Stomach (tissue), 9 donors: ENCODE data around the gene EN1. TPM values are rescaled to one million over a fixed set of nuclear protein-coding genes. Genes with fewer than 3 reads are reported as not detected.

Source experiments
- DNase-seq, 2 donors: peaks; one replicate each; pipeline versions ENCODE4 v3.0.0 to v3.0.0-alpha.2; 2013 to 2019
- H3K27ac ChIP-seq, 5 donors: fragments of 200-600 bp in 4 of 5; sonication (generic) in 4 of 5; one replicate each; pipeline ENCODE4 v1.5.1; 2013 to 2019; ENCODE audit warnings: mild to moderate bottlenecking in 1 of 5, moderate library complexity in 1 of 5
- H3K27me3 ChIP-seq, 3 donors: fragments of 200-600 bp; sonication (generic); one replicate each; pipeline ENCODE4 v1.5.1; 2017 to 2019; ENCODE audit warnings: mixed run types in 1 of 3
- H3K36me3 ChIP-seq, 4 donors: fragments of 200-600 bp; sonication (generic); 1 replicate in 3 of 4; 2 replicates in 1 of 4; pipeline ENCODE4 v1.5.1; 2016 to 2019
- H3K4me1 ChIP-seq, 4 donors: fragments of 200-600 bp; sonication (generic); one replicate each; pipeline ENCODE4 v1.5.1; 2016 to 2019
- H3K4me3 ChIP-seq, 4 donors: fragments of 200-600 bp; sonication (generic) in 3 of 4; one replicate each; pipeline ENCODE4 v1.5.1; 2016 to 2019; ENCODE audit warnings: mild to moderate bottlenecking in 1 of 4
- H3K9me3 ChIP-seq, 4 donors: fragments of 200-600 bp; sonication (generic); one replicate each; pipeline ENCODE4 v1.5.1; 2016 to 2019
- EP300 ChIP-seq: sonication (generic); formaldehyde crosslinking; IDR thresholded peaks from one replicate; pipeline ENCODE4 v1.6.1; 2017; ENCODE audit warnings: antibody characterized with exemption
- POLR2A ChIP-seq, 4 donors: fragments of 450-650 bp; IDR thresholded peaks; one replicate each; pipeline ENCODE4 v1.6.1; 2016; ENCODE audit warnings: antibody characterized with exemption in 4 of 4, control low read depth in 2 of 4, mild to moderate bottlenecking in 1 of 4, moderate library complexity in 1 of 4
- POLR2AphosphoS5 ChIP-seq, 3 donors: sonication (generic); formaldehyde crosslinking; IDR thresholded peaks; one replicate each; pipeline ENCODE4 v1.6.1; 2016; ENCODE audit warnings: antibody characterized with exemption in 3 of 3
- WGBS, 5 donors: extraction: QIAGEN DNeasy Blood & Tissue Kit in 3 of 5; methylation state at CpG; one replicate each; pipeline versions ENCODE4 v1.1.5 to v1.1.7; 2013 to 2018; 5-methylcytosine and 5-hydroxymethylcytosine counted together
- intact Hi-C: fragments of 100-400 bp; cut with DNase I; formaldehyde crosslinking; loops from one replicate; pipeline ENCODE4 v1.15.1; 2023; ENCODE audit warnings: low total_unique reads
- polyA plus RNA-seq, 3 donors: library from polyadenylated mRNA; stranded (reverse); fragments of 200-250 nt; gene quantifications; one replicate each; pipeline ENCODE4 v1.2.3, GENCODE V29; 2013
- total RNA-seq, 5 donors: library from RNA; depleted of rRNA; stranded (reverse); fragments of >200 nt; gene quantifications; one replicate each; pipeline versions ENCODE4 v1.1.0 to v1.2.3, GENCODE V29; 2014 to 2016
- TF ChIP-seq, protein P1 (sequence below), 7 experiments: fragments of 450-650 bp in 4 of 7; fragments of 200-600 bp in 3 of 7; sonication (generic) in 3 of 7; IDR thresholded peaks; one replicate each; pipeline ENCODE4 v1.5.1; 2016 to 2019; ENCODE audit warnings: antibody characterized with exemption in 7 of 7, control low read depth in 2 of 7, mild to moderate bottlenecking in 1 of 7
- donor health status: healthy with polysubstance abuse.
- donor health status: Bipolar disorder and iron deficiency.
- donor health status: healthy.

Gene EN1
- total and polyA plus RNA-seq, 8 donors, result not detected

DNA sequence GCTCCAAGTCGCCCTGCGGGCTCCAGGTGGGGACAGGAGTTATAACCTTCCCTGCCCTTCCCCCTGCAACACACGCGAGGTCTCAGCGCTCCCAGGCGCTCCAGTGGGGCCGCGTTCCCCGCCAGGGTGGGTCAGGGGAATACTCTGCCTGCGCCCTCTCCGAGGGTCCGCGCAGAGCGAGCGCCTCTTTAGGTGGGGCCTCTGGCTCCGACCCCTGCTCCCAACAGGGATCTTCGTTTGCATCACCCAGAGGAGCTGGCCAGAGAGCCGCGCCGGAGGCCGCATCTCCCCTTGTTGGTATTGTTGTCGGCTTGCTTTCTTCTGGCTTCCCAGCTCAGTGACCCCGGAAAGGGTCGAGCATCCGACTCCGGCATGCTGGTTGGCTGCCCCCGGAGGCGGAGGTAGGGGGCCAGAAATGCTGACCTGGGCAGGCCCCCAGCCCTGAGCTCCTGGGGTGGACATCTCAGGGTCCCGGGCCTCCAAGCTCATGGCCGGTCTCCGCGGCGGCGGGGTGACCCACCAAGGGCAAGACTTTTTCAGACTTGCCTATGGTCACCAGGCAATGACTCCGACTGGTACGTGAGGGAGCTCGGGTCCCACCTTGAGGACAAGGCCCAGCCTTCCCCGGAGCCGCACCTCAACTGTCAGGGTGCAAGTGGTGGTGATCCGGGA, 11.2 kb upstream of the EN1 start:
- Histone ChIP-seq H3K4me1 (peaks cover 20 to 55% (median 34%) of the 10 kb centered on the region in 4 donors), H3K4me3 (no peak overlapping the region), H3K36me3 (no peaks in the 10 kb centered on the region), H3K9me3 (no peaks in the 10 kb centered on the region), H3K27me3 (peaks cover 53 to 98% (median 92%) of the 10 kb centered on the region in 3 donors), H3K27ac (no peak overlapping the region)
- TF ChIP-seq, protein P1, sequence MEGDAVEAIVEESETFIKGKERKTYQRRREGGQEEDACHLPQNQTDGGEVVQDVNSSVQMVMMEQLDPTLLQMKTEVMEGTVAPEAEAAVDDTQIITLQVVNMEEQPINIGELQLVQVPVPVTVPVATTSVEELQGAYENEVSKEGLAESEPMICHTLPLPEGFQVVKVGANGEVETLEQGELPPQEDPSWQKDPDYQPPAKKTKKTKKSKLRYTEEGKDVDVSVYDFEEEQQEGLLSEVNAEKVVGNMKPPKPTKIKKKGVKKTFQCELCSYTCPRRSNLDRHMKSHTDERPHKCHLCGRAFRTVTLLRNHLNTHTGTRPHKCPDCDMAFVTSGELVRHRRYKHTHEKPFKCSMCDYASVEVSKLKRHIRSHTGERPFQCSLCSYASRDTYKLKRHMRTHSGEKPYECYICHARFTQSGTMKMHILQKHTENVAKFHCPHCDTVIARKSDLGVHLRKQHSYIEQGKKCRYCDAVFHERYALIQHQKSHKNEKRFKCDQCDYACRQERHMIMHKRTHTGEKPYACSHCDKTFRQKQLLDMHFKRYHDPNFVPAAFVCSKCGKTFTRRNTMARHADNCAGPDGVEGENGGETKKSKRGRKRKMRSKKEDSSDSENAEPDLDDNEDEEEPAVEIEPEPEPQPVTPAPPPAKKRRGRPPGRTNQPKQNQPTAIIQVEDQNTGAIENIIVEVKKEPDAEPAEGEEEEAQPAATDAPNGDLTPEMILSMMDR (IDR thresholded peaks at IDR 0.05), result no peak
- TF ChIP-seq POLR2AphosphoS5 (IDR thresholded peaks at IDR 0.05), result no peak
- no peak for TF ChIP-seq POLR2A (IDR thresholded peaks at IDR 0.05)
- TF ChIP-seq EP300, result no peak
- intact Hi-C loops, result loop anchor here (5.0 kb wide), 2 partner anchors 636 to 826 kb away; no protein-coding TSS in a partner anchor
- no peak for DNase-seq
- 0 to 8% (median 4%) methylated on average over 11 to 40 of the region's 40 CpGs for WGBS, 5 donors

DNA sequence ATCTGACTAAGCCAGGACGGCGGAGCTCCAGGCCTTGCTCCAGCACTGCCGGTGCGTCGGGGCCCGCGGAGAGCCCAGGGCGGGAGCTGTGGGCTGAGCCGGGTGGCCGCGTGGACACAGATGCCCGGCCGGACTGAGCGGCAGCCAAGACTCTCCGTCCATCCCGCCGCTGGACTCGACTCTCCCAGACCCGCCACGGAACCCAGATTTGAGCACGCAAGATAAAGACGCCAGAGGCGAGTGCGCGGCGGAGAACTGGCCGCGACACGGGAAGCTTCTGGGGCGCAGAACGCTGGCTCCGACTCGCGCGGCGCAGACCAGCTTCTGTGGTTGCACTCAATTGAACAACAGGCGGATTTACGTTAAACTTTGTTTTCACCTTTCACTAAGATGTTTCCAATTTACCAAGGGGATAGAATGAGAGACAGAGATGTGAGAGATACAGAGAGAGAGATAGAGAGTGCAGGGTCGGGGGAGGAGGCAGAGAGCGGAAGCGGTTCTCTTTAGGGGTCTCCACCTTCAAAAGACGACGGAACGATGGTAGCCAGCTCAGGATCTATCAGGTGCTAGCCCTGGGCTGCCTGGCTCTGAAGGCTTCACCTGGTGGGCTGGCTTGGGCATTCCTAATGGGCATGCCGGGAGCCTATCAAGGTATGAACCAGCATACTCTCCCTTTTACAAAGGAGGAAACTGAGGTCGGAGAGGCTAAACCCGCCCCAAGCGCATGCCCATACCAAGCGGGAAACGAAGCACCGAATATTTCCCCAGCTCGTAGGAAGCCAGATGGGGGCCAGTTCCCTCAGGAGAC, 10.4 kb upstream of the EN1 start:
- Histone ChIP-seq H3K9me3 (no peaks in the 10 kb centered on the region), H3K4me1 (peaks cover 21 to 63% (median 37%) of the 10 kb centered on the region in 4 donors), H3K27me3 (peaks cover 52 to 98% (median 95%) of the 10 kb centered on the region in 3 donors), H3K27ac (no peak overlapping the region), H3K4me3 (no peak overlapping the region), H3K36me3 (no peaks in the 10 kb centered on the region)
- TF ChIP-seq, protein P1 (IDR thresholded peaks at IDR 0.05), result no peak
- TF ChIP-seq POLR2A (IDR thresholded peaks at IDR 0.05), result no peak
- no peak for TF ChIP-seq EP300
- TF ChIP-seq POLR2AphosphoS5 (IDR thresholded peaks at IDR 0.05), result no peak
- no peak for DNase-seq
- 2 to 6% (median 4%) methylated on average over 50 to 52 of the region's 52 CpGs for WGBS, 5 donors
- intact Hi-C loops, result loop anchor here (5.0 kb wide), 2 partner anchors 636 to 826 kb away; no protein-coding TSS in a partner anchor

DNA sequence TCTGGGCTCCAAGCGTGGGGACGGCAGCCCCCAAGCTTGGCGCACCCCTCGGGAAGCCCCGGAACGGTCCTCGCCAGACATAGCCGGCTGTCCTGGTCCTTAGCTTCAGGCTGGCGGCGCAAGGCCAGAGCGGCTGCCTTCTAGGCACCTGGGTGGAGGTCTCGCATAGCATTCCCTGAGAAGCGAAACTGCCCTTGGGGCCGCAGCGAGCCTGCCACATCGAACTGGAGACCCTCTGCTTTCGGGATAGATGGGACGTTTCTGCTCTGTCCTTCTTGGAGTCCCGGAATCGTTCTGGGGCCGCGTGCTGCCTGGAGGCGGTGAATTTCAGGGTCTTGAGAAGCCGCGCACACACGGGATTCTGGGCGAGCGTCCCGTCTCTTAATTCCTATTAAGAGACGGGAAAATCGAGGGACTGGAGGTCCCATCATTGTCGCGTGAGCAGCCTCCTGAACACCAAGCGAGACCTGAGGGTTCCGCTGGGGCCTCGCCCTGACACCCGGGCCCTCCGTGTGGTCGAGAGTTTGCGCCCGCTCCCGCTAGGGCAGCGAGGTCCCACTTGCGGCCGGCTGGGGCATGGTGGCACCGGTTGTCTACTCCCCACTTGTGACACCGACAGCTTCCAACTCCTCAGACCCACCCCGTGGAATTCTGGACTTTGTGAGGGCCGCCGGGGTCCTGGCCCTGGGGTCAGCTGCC, 9.7 kb upstream of the EN1 start:
- H3K9me3 ChIP-seq, result no peaks in the 10 kb centered on the region
- no peak for DNase-seq
- TF ChIP-seq, protein P1 (IDR thresholded peaks at IDR 0.05), result no peak
- TF ChIP-seq EP300 (no peak), POLR2A (IDR thresholded peaks at IDR 0.05) (no peak), POLR2AphosphoS5 (IDR thresholded peaks at IDR 0.05) (no peak)
- intact Hi-C loops, result loop anchor here (5.0 kb wide), 2 partner anchors 635 to 825 kb away; no protein-coding TSS in a partner anchor
- H3K4me3 ChIP-seq, result peak overlapping the region in 1 of 4 donors; percentile 22
- H3K36me3 ChIP-seq, result no peaks in the 10 kb centered on the region
- 2 to 8% (median 4%) methylated on average over 7 to 50 of the region's 50 CpGs for WGBS, 5 donors
- peaks cover 21 to 69% (median 40%) of the 10 kb centered on the region in 4 donors for H3K4me1 ChIP-seq
- peaks cover 59 to 98% (median 94%) of the 10 kb centered on the region in 3 donors for H3K27me3 ChIP-seq
- H3K27ac ChIP-seq, result no peak overlapping the region
